Choroid plexus epithelial cell (primary cell): ENCODE results near the gene MBTD1.

ENCODE experiments used
- DNase-seq: peaks from one replicate; pipeline ENCODE4 v3.0.0-alpha.2; 2010; ENCODE audit warnings: low read depth
- H3K4me3 ChIP-seq: 2 replicates; pipeline ENCODE4 v1.5.1; 2011; ENCODE audit warnings: low read depth, mild to moderate bottlenecking, control low read depth, low read length, moderate library complexity
- CTCF ChIP-seq: conservative IDR thresholded peaks from 2 replicates; pipeline ENCODE4 v1.5.1; 2011; ENCODE audit warnings: low read depth, mild to moderate bottlenecking, control low read depth, inconsistent platforms, low read length, moderate library complexity

Gene MBTD1

DNA sequence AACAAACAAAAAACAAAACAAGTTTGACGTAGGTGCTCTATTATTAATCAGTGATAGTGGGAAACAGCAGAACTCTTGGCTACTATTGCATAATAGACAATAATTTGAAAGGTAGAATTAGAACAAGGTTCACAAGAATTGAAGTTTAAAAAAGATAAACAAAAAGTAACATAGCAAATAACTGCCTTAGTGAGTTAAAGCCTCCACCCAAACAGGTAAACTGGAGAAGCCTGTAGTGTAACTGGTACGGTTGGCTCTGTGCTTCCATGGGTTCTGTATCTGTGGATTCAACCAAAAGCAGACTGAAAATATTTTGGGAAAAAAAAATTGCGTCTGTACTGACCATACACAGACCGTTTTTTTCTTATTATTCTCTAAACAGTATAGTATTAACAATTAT, 38.5 kb downstream of the MBTD1 start:
- DNase-seq: no peak
- H3K4me3 ChIP-seq: no peak overlapping the region
- TF ChIP-seq CTCF: no peak

DNA sequence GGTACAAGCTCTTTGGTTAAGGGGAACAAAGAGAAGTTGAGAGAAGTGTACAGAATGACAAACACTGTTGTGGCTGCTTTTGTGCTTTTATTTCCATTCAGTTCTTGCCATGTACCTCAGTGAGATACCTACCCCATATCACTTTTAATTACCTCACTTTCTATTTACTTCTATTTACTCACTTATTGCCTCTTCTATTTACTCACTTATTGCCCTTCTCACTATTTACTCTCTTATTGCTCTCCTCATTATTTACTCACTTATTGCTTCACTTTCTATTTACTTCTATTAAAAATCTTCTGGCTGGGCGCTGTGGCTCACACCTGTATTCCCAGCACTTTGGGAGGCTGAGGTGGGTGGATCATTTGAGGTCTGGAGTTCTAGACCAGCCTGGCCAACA, 41.9 kb downstream of the MBTD1 start:
- TF ChIP-seq CTCF: no peak

DNA sequence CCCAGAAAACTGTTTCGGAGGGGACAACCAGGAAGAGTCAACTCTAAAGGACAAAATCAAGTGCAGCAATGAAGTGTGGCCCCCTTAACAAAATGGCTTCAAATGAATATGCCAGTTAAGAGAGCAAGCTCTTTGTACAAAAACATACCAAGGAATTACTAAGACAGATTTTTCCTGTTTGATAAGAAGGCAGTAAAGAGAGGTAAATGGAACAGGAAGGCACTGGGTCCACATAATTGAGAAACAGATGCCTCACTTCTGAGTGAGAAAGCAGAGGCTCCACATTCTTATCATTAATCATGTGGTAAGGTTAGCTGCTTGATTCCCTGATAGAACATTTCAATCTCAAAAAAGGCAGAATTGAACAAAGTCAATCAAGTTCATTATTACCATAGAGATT, 44.9 kb downstream of the MBTD1 start:
- no peak overlapping the region for H3K4me3 ChIP-seq
- no peak for TF ChIP-seq CTCF
- DNase-seq: peak; percentile 21

More for the DNA sequence above, 41.9 kb downstream of the MBTD1 start:
- H3K4me3 ChIP-seq: no peak overlapping the region
- no peak for DNase-seq

- DNase-seq: no peak
- no peak for TF ChIP-seq CTCF
- H3K4me3 ChIP-seq: no peak overlapping the region
Measured at GRCh38 chr17:51203838-51204237, 56.0 kb downstream of the MBTD1 start.

DNA sequence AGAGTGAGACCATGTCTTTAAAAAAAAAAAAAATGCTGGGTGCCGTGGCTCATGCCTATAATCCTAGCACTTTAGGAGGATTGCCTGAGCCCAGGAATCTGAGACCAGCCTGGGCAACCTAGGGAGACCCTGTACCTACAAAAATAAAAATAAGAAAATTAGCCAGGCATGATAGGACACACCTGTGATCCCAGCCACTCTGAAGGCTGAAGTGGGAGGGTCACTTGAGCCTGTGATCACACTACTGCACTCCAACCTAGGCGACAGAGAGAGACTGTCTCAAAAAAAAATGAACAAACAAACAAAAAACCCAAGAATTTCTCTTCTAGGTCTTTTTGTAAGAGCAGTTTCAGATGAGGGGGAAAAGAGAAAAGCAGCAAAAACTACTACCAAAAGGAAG, 59.0 kb downstream of the MBTD1 start:
- DNase-seq: no peak
- H3K4me3 ChIP-seq: no peak overlapping the region
- no peak for TF ChIP-seq CTCF

GRCh38 chr17:51200295-51200694, 59.6 kb downstream of the MBTD1 start:
- no peak for DNase-seq
- TF ChIP-seq CTCF: no peak
- no peak overlapping the region for H3K4me3 ChIP-seq

DNA sequence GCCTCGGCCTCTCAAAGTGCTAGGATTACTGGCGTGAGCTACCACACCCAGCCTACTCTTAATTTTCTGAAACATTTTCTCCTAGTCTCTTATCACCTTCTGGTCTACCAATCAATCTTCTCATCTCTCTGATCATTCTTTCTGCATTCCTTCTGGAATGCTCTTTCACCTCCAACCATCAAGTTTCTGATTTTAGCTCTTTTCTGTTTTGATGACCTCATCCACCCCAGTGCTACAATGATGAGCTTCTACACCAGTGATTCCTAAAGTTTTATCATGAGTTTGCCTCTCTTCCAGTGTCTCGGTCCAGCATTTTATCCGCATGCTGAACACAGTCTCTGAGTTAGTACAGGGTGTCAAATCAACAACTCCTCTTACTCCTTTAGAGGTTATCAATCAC, 62.1 kb downstream of the MBTD1 start:
- H3K4me3 ChIP-seq: no peak overlapping the region
- TF ChIP-seq CTCF: no peak
- DNase-seq: no peak
